Activated B cell treated with CpG ODN at 0.5 μM for 24 hours (primary cell): ENCODE measurements around the gene TXNL1. TPM values are rescaled to one million over a fixed set of nuclear protein-coding genes. Genes with fewer than 3 reads are reported as not detected.
"Not testable (repeated sequence)": the region's sequence is repeated elsewhere in the genome, so short reads cannot be mapped to it uniquely, and the experiment has no call there.

Experiments used
- ATAC-seq: fragments of 200-7000 bp; cut with Tn5 transposase; one replicate; pipeline ENCODE4 v1.10.0; 2021; ENCODE audit warnings: low read depth, mild to moderate bottlenecking, moderate library complexity
- CTCF ChIA-PET: fragments of 350-600 bp; sonication (Branson Sonifier 250); formaldehyde crosslinking; loops from one replicate; lab custom pipeline; 2021; ENCODE audit warnings: antibody characterized with exemption; lab: Charles Lee
- POLR2A ChIA-PET: fragments of 350-600 bp; sonication (Branson Sonifier 250); formaldehyde crosslinking; loops from one replicate; lab custom pipeline; 2021; ENCODE audit warnings: antibody characterized with exemption; lab: Charles Lee
- DNase-seq: peaks from one replicate; pipeline ENCODE4 v3.0.0; 2022
- H3K27ac Mint-ChIP-seq: one replicate; pipeline ENCODE4 v1.8.0; 2020; ENCODE audit warnings: mixed read lengths
- H3K27me3 Mint-ChIP-seq: one replicate; pipeline ENCODE4 v1.8.0; 2021; ENCODE audit warnings: mixed read lengths
- H3K36me3 Mint-ChIP-seq: one replicate; pipeline ENCODE4 v1.8.0; 2021; ENCODE audit warnings: low read depth, mixed read lengths
- H3K4me1 Mint-ChIP-seq: one replicate; pipeline ENCODE4 v1.8.0; 2021; ENCODE audit warnings: mixed read lengths
- H3K4me3 Mint-ChIP-seq: one replicate; pipeline ENCODE4 v1.8.0; 2020; ENCODE audit warnings: mild to moderate bottlenecking, mixed read lengths
- H3K9me3 Mint-ChIP-seq: one replicate; pipeline ENCODE4 v1.8.0; 2020; ENCODE audit warnings: mixed read lengths
- intact Hi-C: fragments of 100-400 bp; cut with micrococcal nuclease; formaldehyde crosslinking; loops from one replicate; pipeline ENCODE4 v1.15.1; 2024
- total RNA-seq: library from RNA; stranded (reverse); gene quantifications from 2 replicates; pipeline ENCODE4 v1.2.3, GENCODE V29; 2022
- TF ChIP-seq, protein P1 (sequence below): fragments of 200-600 bp; IDR thresholded peaks from one replicate; pipeline ENCODE4 v1.8.0; 2022; ENCODE audit warnings: antibody characterized with exemption, mild to moderate bottlenecking

Gene TXNL1
- total RNA-seq, 1 donor from 2014 or later = 53.4 TPM

DNA sequence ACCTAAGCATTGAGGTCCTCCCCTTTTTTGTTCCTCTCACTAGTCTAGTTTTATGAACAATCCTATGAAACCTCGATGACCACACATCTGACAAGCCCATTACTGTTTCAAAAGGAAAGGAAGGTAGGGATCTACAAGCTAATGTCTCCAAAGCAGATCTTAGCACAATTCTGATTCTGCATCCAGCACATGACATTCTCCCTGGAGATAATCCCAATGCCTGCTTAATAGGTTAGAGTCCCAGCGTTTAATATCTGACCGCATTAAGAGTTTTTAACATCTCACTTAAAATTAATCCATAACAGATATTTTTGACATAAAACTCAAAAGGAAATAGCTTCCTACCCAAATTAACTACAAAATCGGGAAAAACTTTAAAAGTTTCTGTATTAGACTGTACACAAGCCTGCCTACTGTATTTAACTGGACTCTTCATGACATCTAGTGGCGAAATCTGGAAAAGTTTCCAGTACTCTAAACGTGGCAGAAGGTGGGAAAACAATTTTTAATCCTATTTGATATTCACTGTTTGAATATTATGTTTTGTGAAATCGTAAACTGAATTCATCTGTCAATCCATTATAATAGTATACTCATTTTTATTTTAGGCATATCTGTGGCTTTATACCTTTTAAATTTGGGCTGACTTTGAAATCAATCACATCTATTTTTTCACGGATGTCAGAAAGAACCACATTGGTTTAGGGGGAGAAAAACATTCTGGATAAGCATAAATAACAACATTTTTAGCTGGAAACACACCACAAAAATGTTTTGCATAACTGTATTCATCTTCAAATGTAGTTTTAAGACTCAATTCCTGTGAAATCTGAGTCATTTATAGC, 62.4 kb downstream of the TXNL1 start:
- no peaks in the 10 kb centered on the region for H3K36me3 Mint-ChIP-seq
- DNase-seq = no peak
- CTCF ChIA-PET = interaction anchor here (0.6 to 5.0 kb wide), 13 partner anchors 10 to 1593 kb away, joined by 3 to 35 read pairs (median 4); no protein-coding TSS in a partner anchor
- H3K27me3 Mint-ChIP-seq = peaks cover 5% of the 10 kb centered on the region
- H3K27ac Mint-ChIP-seq = no peak overlapping the region
- no peak overlapping the region for H3K4me3 Mint-ChIP-seq
- H3K9me3 Mint-ChIP-seq = no peaks in the 10 kb centered on the region
- TF ChIP-seq, protein P1, sequence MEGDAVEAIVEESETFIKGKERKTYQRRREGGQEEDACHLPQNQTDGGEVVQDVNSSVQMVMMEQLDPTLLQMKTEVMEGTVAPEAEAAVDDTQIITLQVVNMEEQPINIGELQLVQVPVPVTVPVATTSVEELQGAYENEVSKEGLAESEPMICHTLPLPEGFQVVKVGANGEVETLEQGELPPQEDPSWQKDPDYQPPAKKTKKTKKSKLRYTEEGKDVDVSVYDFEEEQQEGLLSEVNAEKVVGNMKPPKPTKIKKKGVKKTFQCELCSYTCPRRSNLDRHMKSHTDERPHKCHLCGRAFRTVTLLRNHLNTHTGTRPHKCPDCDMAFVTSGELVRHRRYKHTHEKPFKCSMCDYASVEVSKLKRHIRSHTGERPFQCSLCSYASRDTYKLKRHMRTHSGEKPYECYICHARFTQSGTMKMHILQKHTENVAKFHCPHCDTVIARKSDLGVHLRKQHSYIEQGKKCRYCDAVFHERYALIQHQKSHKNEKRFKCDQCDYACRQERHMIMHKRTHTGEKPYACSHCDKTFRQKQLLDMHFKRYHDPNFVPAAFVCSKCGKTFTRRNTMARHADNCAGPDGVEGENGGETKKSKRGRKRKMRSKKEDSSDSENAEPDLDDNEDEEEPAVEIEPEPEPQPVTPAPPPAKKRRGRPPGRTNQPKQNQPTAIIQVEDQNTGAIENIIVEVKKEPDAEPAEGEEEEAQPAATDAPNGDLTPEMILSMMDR = no peak
- H3K4me1 Mint-ChIP-seq = no peaks in the 10 kb centered on the region
- POLR2A ChIA-PET = interaction anchor here (0.6 kb wide), 1 partner anchor 989 kb away, joined by 4 read pairs; no protein-coding TSS in a partner anchor
- intact Hi-C loops = loop anchor here (1.0 to 5.0 kb wide), 8 partner anchors 797 to 1895 kb away; no protein-coding TSS in a partner anchor
- peak; percentile 64 for ATAC-seq

DNA sequence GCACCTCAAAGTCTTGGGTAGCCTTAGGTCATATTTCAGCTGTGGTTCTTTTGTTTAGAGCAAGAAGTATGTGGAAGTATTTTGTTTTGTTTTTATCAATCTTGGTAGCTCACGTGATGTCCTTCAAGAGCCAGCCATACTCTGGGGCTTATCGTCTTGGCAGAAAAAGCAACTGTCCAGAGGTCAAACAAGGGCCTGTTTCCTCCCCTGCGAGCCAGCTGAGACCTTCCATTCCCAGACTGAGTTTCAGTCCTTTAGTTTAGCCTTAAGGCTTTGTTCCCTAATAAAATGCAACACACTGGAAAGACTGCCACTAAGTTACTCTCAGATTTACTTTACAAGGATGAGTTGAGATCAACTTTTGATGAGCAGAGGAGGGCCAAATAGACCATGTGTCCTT, 63.5 kb downstream of the TXNL1 start:
- intact Hi-C loops = loop anchor here (1.0 to 5.0 kb wide), 2 partner anchors 998 to 1229 kb away; no protein-coding TSS in a partner anchor
- Mint-ChIP-seq H3K27ac (no peak overlapping the region), H3K4me1 (no peaks in the 10 kb centered on the region), H3K4me3 (no peak overlapping the region), H3K27me3 (peaks cover 5% of the 10 kb centered on the region), H3K36me3 (no peaks in the 10 kb centered on the region), H3K9me3 (no peaks in the 10 kb centered on the region)
- DNase-seq = no peak
- CTCF ChIA-PET = interaction anchor here (0.7 to 5.0 kb wide), 4 partner anchors 994 to 1341 kb away, joined by 4 to 35 read pairs (median 16); no protein-coding TSS in a partner anchor
- no peak for ATAC-seq
- POLR2A ChIA-PET = no interaction called here
- TF ChIP-seq, protein P1 = no peak

DNA sequence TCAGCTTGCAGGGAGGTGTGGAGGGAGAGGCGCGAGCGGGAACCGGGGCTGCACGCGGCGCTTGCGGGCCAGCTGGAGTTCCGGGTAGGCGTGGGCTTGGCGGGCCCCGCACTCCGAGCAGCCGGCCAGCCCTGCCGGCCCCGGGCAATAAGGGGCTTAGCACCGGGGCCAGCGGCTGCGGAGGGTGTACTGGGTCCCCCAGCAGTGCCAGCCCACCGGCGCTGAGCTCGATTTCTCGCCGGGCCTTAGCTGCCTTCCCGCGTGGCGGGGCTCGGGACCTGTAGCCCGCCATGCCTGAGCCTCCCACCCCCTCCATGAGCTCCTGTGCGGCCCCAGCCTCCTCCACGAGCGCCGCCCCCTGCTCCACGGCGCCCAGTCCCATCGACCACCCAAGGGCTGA, 66.1 kb downstream of the TXNL1 start:
- H3K4me3 Mint-ChIP-seq, DNase-seq, intact Hi-C loops, H3K4me1 Mint-ChIP-seq, POLR2A ChIA-PET, ATAC-seq, H3K9me3 Mint-ChIP-seq, H3K36me3 Mint-ChIP-seq, H3K27ac Mint-ChIP-seq, H3K27me3 Mint-ChIP-seq: not testable (repeated sequence)
- CTCF ChIA-PET = interaction anchor here (0.9 to 5.0 kb wide), 4 partner anchors 13 to 1156 kb away, joined by 3 to 35 read pairs (median 4); no protein-coding TSS in a partner anchor

DNA sequence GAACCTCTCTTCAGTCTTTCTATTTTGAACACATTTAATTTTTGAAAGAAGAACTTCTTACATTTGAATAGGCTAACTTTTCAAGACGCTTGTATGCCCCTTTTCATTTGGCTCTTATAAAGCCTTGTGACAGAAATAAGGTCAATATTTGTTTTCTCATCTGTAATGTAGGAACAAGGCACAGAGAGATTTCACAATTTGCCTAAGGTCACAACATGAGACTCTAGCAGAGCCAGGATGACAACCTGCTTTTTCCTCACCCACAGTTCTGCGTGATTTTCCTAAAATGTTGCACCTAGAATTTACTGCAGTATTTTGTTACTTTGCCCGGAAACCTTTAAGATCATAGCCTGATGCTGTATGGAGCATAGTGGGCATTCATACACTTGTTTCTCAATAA, 67.4 kb downstream of the TXNL1 start:
- Mint-ChIP-seq H3K27ac (no peak overlapping the region), H3K27me3 (no peaks in the 10 kb centered on the region), H3K9me3 (no peaks in the 10 kb centered on the region), H3K4me3 (no peak overlapping the region), H3K36me3 (no peaks in the 10 kb centered on the region), H3K4me1 (no peaks in the 10 kb centered on the region)
- intact Hi-C loops = no loop called here
- DNase-seq (no peak), ATAC-seq (no peak)
- CTCF ChIA-PET = no interaction called here
- POLR2A ChIA-PET = no interaction called here
- TF ChIP-seq, protein P1 = no peak

DNA sequence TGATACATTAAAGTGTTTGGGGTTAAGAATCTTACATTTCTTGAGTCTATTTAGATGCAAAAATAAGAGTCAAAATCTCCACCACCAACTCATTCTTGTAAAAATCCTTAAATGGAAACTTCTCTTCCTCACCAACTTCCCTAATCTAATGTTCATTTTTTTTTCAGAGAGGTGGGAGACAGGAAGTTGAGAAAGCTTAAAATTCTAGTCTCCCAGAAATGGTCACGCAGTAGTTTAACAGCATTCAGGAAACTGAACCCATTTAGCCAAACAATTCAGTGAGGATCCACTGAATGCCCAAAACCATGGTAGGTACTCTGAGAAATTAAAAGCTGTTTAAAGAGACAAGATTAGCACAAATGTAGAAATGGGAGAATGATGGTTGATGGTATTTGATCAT, 69.0 kb downstream of the TXNL1 start:
- Mint-ChIP-seq H3K36me3 (no peaks in the 10 kb centered on the region), H3K4me3 (no peak overlapping the region), H3K27ac (no peak overlapping the region), H3K9me3 (no peaks in the 10 kb centered on the region), H3K27me3 (no peaks in the 10 kb centered on the region), H3K4me1 (no peaks in the 10 kb centered on the region)
- ChIA-PET CTCF (no interaction called here), POLR2A (no interaction called here)
- intact Hi-C loops = no loop called here
- no peak for DNase-seq
- no peak for ATAC-seq
- TF ChIP-seq, protein P1 = no peak
